Heart right ventricle (tissue), 16 donors: ENCODE measurements around the gene OVAAL. TPM values are rescaled to one million over a fixed set of nuclear protein-coding genes. Genes with fewer than 3 reads are reported as not detected.

Experiments
- ATAC-seq, 8 donors: fragments of 200-7000 bp; cut with Tn5 transposase; one replicate each; pipeline ENCODE4 v1.9.1; 2020; ENCODE audit warnings: mild to moderate bottlenecking in 8 of 8, moderate library complexity in 8 of 8, moderate number of reproducible peaks in 1 of 8
- DNase-seq, 2 donors: peaks; one replicate each; pipeline ENCODE4 v3.0.0-alpha.2; 2020
- H3K27ac ChIP-seq, 10 donors: fragments of 200-600 bp; sonication (generic) in 2 of 10; one replicate each; pipeline versions ENCODE4 v1.5.0 to v1.8.0; 2020 to 2022; ENCODE audit warnings: mild to moderate bottlenecking in 3 of 10
- H3K27me3 ChIP-seq, 7 donors: fragments of 200-600 bp; one replicate each; pipeline ENCODE4 v1.8.0; 2021 to 2022; ENCODE audit warnings: mild to moderate bottlenecking in 2 of 7
- H3K36me3 ChIP-seq, 9 donors: fragments of 200-600 bp; sonication (generic) in 1 of 9; one replicate each; pipeline versions ENCODE4 v1.5.0 to v1.8.0; 2020 to 2022; ENCODE audit warnings: mild to moderate bottlenecking in 2 of 9
- H3K4me1 ChIP-seq, 9 donors: fragments of 200-600 bp; sonication (generic) in 1 of 9; one replicate each; pipeline versions ENCODE4 v1.5.0 to v1.8.0; 2020 to 2022; ENCODE audit warnings: mild to moderate bottlenecking in 4 of 9
- H3K4me3 ChIP-seq, 10 donors: fragments of 200-600 bp; sonication (generic) in 2 of 10; one replicate each; pipeline versions ENCODE4 v1.5.0 to v1.8.0; 2020 to 2022; ENCODE audit warnings: mild to moderate bottlenecking in 7 of 10, moderate library complexity in 2 of 10
- H3K9me3 ChIP-seq, 11 donors: fragments of 200-600 bp in 10 of 11; sonication (generic) in 2 of 11; one replicate each; pipeline versions ENCODE4 v1.5.0 to v1.8.0; 2013 to 2022; ENCODE audit warnings: mild to moderate bottlenecking in 2 of 11, control low read depth in 1 of 11, moderate library complexity in 1 of 11
- WGBS, 2 donors: extraction: QIAGEN DNeasy Blood & Tissue Kit; methylation state at CpG; one replicate each; pipeline ENCODE4 v1.1.7; 2013; ENCODE audit warnings: inconsistent platforms in 1 of 2; 5-methylcytosine and 5-hydroxymethylcytosine counted together
- intact Hi-C, 10 donors: fragments of 100-400 bp; cut with DNase I; formaldehyde crosslinking; loops; one replicate each; pipeline versions ENCODE4 v1.11.1 to v1.14.2; 2022
- polyA plus RNA-seq, 2 donors: library from polyadenylated mRNA; stranded (reverse); fragments of 200-250 nt; gene quantifications; one replicate each; pipeline ENCODE4 v1.2.3, GENCODE V29; 2013
- total RNA-seq, 10 donors: library from RNA; stranded (reverse); fragmentation: NEBNext Ultra II Directional in 3 of 10; extraction: Animal tissue kit (Norgen Biotek cat#: 25700) in 3 of 10; gene quantifications; one replicate each; pipeline versions ENCODE4 v1.2.1 to v1.2.4, GENCODE V29; 2021 to 2023
- TF ChIP-seq, protein P1 (sequence below), 9 donors: fragments of 200-600 bp; sonication (generic) in 2 of 9; IDR thresholded peaks; one replicate each; pipeline versions ENCODE4 v1.5.0 to v1.8.0; 2021 to 2022; ENCODE audit warnings: antibody characterized with exemption in 9 of 9, mild to moderate bottlenecking in 5 of 9, moderate library complexity in 1 of 9
- donor health status: Arrhythmogenic right ventricular cardiomyopathy.
- donor health status: ischemic (EF 13 %, LVEDD 7.1; RV severe dilation, severe dysfunction).
- donor health status: healthy with polysubstance abuse.
- donor health status: DM: no; HTN: yes; CAD: no.
- donor health status: DM: no; HTN: no; CAD: no.
- donor health status: ischemic (EF 25% LVEDD 6.9; RV normal size, moderate dysfunction).
- donor health status: ischemic (EF 25% LVEDD 5.7; RV mildly dilated, moderate dysfunction).
- donor health status: healthy.
- donor health status: DM: yes; HTN: yes; CAD: no.
- donor health status: Ischemic cardiomyopathy.
- donor health status: ischemic (EF 35%, LVEDD 5.7; RV mildly dilated, moderate dysfunction).
- donor health status: nonischemic (EF 11% LVEDD 7.7; RV severe dilation, severe dysfunction).
- donor health status: DM: yes; HTN: yes; CAD: no.
- donor health status: PGD.
- donor health status: ischemic (EF 29% LVEDD 5.4; RV normal size, mild dysfunction).
- donor health status: nonischemic (EF 23%, LVEDD 6.1; RV moderate dilation, normal function).

The OVAAL gene
- total and polyA plus RNA-seq, 12 donors: 0.27 to 7.3 (median 2.7) TPM

- TF ChIP-seq, protein P1, sequence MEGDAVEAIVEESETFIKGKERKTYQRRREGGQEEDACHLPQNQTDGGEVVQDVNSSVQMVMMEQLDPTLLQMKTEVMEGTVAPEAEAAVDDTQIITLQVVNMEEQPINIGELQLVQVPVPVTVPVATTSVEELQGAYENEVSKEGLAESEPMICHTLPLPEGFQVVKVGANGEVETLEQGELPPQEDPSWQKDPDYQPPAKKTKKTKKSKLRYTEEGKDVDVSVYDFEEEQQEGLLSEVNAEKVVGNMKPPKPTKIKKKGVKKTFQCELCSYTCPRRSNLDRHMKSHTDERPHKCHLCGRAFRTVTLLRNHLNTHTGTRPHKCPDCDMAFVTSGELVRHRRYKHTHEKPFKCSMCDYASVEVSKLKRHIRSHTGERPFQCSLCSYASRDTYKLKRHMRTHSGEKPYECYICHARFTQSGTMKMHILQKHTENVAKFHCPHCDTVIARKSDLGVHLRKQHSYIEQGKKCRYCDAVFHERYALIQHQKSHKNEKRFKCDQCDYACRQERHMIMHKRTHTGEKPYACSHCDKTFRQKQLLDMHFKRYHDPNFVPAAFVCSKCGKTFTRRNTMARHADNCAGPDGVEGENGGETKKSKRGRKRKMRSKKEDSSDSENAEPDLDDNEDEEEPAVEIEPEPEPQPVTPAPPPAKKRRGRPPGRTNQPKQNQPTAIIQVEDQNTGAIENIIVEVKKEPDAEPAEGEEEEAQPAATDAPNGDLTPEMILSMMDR (IDR thresholded peaks at IDR 0.05): no peak
- H3K27me3 ChIP-seq: no peaks in the 10 kb centered on the region
- no peak overlapping the region for H3K4me3 ChIP-seq
- H3K36me3 ChIP-seq: no peaks in the 10 kb centered on the region
- peaks cover 4 to 80% (median 41%) of the 10 kb centered on the region in 9 donors for H3K4me1 ChIP-seq
- whole genome bisulfite sequencing, 2 donors: 52 to 53% methylated on average over 1 of the region's 1 CpG
- no peak for ATAC-seq
- H3K9me3 ChIP-seq: no peaks in the 10 kb centered on the region
- no peak for DNase-seq
- peak overlapping the region; percentile 50 to 90 (median 78) for H3K27ac ChIP-seq
- intact Hi-C loops: loop anchor here in 4 of 10 donors (5.0 kb wide), 3 partner anchors 34 to 41 kb away; no protein-coding TSS in a partner anchor
Observed at GRCh38 chr1:180566495-180566894, 7.7 kb downstream of the OVAAL start.

- Histone ChIP-seq H3K4me3 (no peak overlapping the region), H3K9me3 (no peaks in the 10 kb centered on the region), H3K27me3 (no peaks in the 10 kb centered on the region), H3K4me1 (peaks cover 4 to 70% (median 38%) of the 10 kb centered on the region in 9 donors), H3K36me3 (no peaks in the 10 kb centered on the region), H3K27ac (peak overlapping the region in 6 of 10 donors; percentile 50 to 90 (median 86))
- WGBS, 2 donors: 90 to 92% methylated on average over 9 of the region's 9 CpGs
- ATAC-seq: no peak
- TF ChIP-seq, protein P1 (IDR thresholded peaks at IDR 0.05): no peak
- intact Hi-C loops: loop anchor here in 4 of 10 donors (5.0 kb wide), 3 partner anchors 35 to 40 kb away; no protein-coding TSS in a partner anchor
- DNase-seq: no peak
Observed at GRCh38 chr1:180567654-180568053, 8.9 kb downstream of the OVAAL start.

DNA sequence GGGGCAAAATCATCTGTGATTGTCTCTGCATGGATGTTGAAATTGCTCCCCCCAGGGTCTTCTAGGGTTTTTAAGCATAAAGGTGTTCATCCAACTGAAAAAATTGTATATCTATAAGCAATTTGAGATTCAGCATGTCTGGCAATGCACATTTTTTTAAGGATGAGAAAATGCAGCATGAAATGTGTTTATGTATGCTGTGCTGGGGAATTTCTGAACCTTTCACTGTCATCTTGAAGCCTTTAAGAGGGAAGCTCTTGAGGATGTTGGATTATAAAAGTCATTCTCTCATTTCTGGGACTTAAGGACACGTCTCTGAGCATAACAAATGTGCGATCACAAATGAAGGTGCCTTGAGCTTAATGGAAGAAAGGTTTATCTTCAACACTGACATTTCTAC, 9.4 kb downstream of the OVAAL start:
- TF ChIP-seq, protein P1 (IDR thresholded peaks at IDR 0.05): no peak
- intact Hi-C loops: loop anchor here in 4 of 10 donors (5.0 kb wide), 3 partner anchors 34 to 39 kb away; no protein-coding TSS in a partner anchor
- ATAC-seq: no peak
- Histone ChIP-seq H3K27ac (peak overlapping the region in 2 of 10 donors; percentile 84 to 89), H3K36me3 (no peaks in the 10 kb centered on the region), H3K9me3 (no peaks in the 10 kb centered on the region), H3K4me1 (peaks cover 4 to 65% (median 33%) of the 10 kb centered on the region in 9 donors), H3K4me3 (no peak overlapping the region), H3K27me3 (no peaks in the 10 kb centered on the region)
- WGBS, 2 donors: 90 to 93% methylated on average over 2 of the region's 2 CpGs
- DNase-seq: no peak

- 81 to 85% methylated on average over 5 of the region's 5 CpGs for WGBS, 2 donors
- intact Hi-C loops: loop anchor here in 1 of 10 donors (10.0 kb wide), 1 partner anchor 54 kb away; no protein-coding TSS in a partner anchor
- no peak overlapping the region for H3K4me3 ChIP-seq
- no peaks in the 10 kb centered on the region for H3K27me3 ChIP-seq
- H3K27ac ChIP-seq: no peak overlapping the region
- ATAC-seq (no peak), DNase-seq (no peak)
- no peaks in the 10 kb centered on the region for H3K36me3 ChIP-seq
- peaks cover 0 to 53% (median 12%) of the 10 kb centered on the region in 9 donors for H3K4me1 ChIP-seq
- TF ChIP-seq, protein P1 (IDR thresholded peaks at IDR 0.05): no peak
- no peaks in the 10 kb centered on the region for H3K9me3 ChIP-seq
Observed at GRCh38 chr1:180571060-180571831, 12.5 kb downstream of the OVAAL start.
